Stimulated activated CD8-positive, alpha-beta memory T cell treated with anti-CD3 and anti-CD28 coated beads, Interleukin-7, amount 100 ng/mL, for 48 hours (primary cell): ENCODE results near the gene CDKAL1.

ENCODE experiments used
- DNase-seq, 2 donors: peaks; one replicate each; pipeline ENCODE4 v3.0.0-alpha.2; 2020; ENCODE audit warnings: low read depth in 1 of 2; ENCODE audit errors: extremely low read depth in 1 of 2

The CDKAL1 gene

GRCh38 chr6:20789162-20789561 lies 254.9 kb downstream of the CDKAL1 start:
- no peak for DNase-seq

DNA sequence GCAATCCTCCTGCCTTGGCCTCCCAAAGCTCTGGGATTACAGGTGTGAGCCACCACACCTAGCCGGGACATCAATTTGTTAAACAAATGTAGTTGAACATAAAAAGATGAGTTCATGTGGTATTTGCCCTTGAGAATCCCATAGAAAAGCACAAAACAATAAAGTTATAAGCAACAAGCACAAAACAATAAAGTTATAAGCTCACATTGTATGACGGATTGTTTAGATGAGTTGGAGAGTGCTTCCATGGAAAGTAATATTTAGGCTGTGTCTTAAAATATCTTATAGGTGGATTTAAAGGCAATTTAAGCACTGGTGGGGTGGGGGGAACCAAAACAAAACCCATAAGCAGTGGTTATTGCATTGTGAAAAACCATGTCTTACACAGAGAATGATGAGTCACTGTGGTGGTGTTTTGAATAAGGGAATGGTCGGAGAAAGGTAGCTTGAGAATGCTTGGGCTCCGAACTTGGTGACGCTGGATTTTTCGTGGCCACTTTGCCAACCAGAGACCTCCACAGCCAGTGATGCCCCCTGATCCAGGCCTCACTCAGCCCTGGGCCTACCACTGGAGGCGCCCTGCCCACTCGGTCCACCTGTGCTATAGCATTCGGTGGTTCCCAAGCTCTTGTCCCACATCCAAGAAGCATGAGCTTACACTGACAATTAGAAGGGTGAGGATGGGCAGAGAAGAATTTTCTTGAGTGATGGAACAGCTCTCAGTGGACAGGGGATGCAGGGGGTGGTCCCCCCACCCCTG lies 256.0 kb downstream of the CDKAL1 start:
- DNase-seq: no peak

DNA sequence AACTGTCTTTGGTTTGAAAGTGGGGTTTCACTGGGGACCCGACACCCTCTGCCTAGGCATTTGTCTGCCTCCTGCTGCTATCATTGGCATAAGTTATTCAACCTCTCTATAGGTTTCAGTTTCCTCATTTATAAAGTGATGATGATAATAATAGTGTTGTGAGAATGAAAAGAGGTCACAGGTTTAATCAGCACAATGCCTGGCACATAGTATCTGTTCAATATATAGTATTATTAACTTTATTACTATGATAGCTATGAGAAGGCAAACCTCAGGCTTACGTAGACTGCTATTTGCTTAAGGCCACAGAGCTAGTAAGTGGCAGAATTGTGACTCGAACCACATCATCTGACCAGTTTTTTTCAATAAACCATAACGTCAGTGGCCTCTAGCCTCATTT lies 256.8 kb downstream of the CDKAL1 start:
- DNase-seq: no peak

DNA sequence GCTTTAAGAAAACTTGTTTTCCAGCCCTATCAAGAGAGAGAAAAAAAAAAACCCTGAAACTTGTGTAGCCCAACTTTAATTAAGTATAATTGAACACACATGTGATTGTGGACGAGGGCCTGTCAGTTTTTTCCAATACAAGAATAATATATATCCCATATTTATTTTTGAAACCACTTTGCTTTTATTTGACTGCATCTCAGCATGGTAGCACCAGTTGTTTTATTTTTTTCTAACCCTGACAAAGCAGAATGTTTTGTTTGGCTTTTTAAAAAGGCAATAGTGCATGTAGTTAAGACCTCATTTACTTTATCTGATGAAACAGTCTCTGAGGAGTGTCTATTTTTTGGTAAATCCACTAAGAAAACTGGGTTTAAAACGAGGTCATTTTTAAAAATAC lies 257.7 kb downstream of the CDKAL1 start:
- DNase-seq: no peak

DNA sequence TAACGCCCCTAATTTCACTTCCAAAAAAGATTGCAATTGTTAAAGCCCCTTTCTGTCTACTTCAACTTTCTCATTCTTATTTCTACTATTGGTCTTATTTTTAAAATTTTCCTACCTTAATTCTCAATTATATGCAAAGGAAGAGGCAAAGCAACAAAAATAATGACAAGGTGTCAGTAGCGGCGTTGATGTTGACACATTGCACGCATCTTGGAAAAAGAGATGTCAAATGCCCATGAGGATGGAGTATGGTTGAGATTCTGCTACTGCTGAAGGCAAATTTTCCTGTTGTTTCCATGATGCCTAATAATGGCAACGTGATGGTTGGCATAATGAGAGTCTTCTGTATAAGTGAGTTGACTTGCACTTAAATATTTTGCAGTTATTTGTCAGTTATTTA lies 258.9 kb downstream of the CDKAL1 start:
- DNase-seq: no peak

DNA sequence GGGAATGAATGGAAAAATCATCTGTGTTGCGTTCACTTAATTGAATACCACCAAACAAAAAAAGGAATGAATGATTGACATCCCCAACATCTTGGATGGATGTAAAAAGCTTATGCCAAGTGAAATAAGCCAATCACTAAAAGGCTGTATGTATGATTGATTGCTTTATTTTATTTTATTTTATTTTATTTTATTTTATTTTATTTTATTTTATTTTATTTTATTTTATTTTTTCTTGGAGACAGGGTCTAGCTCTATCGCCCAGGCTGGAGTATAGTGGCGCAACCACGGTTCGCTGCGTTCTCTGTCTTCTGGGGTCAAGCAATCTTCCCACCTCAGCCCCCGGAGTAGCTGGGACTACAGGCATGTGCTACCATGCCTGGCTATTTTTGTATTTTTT lies 263.3 kb downstream of the CDKAL1 start:
- DNase-seq: no peak

- DNase-seq: no peak
These were observed 266.0 kb downstream of the CDKAL1 start for GRCh38 chr6:20800229-20800628.

- no peak for DNase-seq
These were observed 266.4 kb downstream of the CDKAL1 start for GRCh38 chr6:20800653-20801052.

GRCh38 chr6:20801595-20801994 lies 267.3 kb downstream of the CDKAL1 start:
- no peak for DNase-seq

GRCh38 chr6:20802596-20802995 lies 268.3 kb downstream of the CDKAL1 start:
- DNase-seq: no peak

GRCh38 chr6:20805021-20805420 lies 270.8 kb downstream of the CDKAL1 start:
- DNase-seq: no peak

GRCh38 chr6:20806669-20807068 lies 272.4 kb downstream of the CDKAL1 start:
- DNase-seq: no peak

DNA sequence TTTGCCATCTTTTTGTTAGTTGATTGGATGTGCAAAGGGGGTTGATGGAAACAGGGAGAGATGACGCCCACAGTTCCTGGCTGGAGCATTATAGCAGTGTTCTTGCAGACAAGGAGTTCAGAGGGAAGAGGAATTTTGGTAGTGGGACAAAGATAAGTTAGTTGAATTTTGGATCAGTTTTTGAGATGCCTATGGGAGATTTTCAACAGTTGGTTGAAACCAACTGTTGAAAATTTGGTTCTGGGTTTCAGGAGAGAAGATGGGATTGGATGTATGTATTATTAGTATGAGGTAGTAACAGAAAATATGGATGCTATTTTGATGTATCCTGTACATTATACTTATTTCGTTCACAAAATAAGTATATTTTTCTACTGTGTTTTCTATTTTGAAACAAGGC lies 274.2 kb downstream of the CDKAL1 start:
- DNase-seq: no peak

GRCh38 chr6:20808924-20809323 lies 274.7 kb downstream of the CDKAL1 start:
- no peak for DNase-seq

DNA sequence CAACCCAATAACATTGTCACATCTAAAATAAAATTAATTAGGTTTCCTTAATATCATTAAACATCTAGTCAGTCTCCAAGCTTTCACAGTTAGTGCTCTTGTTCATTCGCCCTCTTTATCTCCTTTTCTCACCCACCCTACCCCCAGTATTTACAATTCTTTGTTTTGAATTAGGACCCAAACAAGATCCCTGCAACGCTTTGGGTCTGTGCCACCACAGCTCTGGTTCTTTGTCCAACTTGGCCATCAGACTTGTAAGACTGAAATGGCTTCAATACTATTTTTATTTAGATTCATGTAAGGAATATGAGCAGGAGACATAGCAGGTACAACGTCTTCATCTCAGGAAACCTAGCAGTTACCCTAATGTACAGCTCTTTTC lies 276.5 kb downstream of the CDKAL1 start:
- DNase-seq: no peak

DNA sequence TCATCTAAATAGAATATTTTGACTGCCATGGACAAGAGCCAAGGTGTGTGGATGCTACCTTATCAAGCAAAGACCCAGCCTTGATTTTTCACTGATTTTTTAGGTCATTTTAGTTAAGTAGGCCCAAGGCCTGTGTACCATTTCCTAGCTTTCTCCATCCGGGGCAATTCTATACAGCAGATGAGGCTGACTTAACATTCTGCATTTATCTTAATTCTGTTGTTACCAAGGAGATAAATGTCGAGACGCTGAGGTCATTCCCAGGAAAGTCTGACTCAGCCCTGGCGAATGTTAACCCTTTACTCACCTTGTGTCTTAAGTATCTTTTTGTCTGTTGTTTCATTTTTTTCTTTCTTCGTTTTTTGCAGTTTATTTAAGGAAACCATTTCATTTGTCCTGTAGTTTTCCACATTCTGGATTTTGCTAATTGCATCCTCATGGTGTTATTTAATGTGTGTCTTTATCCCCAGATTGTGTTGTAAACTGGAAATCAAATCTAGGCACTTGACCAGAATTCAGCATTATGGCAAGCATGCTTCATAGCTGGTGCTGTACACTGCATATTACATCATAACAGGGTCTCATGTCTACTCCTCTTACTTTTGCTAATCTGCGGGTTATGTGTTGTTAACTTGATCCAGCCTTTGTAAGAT lies 277.0 kb downstream of the CDKAL1 start:
- DNase-seq: no peak

DNA sequence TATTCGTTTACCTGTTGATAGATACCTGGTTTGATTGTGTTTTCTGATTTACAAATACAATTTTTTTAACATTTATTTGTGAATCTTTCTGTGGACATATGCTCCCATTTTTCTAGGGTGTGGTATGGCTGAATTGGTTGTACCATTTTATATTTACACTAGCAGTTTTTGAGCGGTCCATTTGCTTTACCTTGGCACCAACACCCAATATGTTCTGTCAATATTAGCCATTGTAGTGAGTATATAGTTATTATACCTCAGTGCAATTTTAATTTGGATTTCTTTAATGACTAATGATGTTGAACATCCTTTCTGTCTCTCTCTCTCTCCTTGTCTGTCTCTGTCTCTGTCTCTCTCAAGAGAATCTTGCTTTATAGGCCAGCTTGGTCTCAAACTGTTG lies 278.5 kb downstream of the CDKAL1 start:
- no peak for DNase-seq

DNA sequence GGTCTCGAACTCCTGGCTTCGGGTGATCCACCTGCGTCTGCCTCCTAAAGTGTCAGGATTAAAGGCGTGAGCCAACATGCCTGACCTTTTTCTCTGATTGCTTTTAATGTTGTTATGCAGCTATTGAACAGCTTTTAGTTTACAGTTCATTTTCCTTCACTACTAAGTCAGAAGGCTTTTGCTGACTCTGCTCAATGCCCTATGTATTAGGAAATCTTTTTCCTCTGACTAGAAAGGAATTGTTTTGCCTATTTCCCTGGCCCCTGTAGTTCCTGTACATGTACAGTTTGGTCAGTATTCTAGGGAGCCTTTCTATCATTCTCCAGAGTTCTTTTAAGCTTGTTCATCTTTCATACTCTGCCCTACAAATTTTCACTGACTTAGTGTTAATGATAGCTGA lies 280.2 kb downstream of the CDKAL1 start:
- no peak for DNase-seq

- DNase-seq: no peak
These were observed 281.9 kb downstream of the CDKAL1 start for GRCh38 chr6:20816126-20816525.

- no peak for DNase-seq
These were observed 283.6 kb downstream of the CDKAL1 start for GRCh38 chr6:20817806-20818320.

DNA sequence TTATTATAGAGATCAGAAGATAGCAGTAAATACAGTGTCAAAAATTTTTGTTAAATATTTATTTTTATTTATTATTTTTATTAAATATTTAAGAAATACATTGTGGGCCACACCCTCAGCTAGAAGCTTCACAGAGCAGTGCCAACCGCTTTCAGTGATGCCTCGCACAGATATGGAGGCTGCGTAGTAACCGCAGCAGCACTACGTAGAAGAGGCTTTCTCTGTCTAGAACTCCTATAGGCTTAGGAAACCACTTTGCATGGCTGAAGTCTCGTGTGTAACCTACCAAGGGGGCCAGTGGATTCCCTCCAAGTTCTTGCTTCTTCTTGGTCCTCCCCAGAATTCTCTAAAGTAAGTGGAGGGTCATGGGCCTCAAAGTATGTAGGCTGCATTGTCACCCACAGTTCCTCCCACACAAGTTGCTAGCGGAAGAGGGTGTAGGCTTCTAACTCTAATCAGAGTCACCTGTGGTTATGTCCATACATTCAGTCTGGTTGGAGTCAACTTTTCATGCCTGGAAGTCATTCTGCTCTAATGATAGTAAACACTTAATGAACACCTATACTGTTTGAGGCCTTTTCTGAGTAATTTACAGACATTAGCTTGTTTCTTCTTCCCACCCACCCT lies 285.6 kb downstream of the CDKAL1 start:
- no peak for DNase-seq

GRCh38 chr6:20826378-20826777 lies 292.1 kb downstream of the CDKAL1 start:
- DNase-seq: no peak
